Upper lobe of left lung (tissue), 4 donors: ENCODE measurements around the gene IBTK.
"Not testable (repeated sequence)": the region's sequence is repeated elsewhere in the genome, so short reads cannot be mapped to it uniquely, and the experiment has no call there.

Source experiments
- POLR2A ChIP-seq, 4 donors: fragments of 450-650 bp; IDR thresholded peaks; one replicate each; pipeline ENCODE4 v1.5.1; 2016 to 2017; ENCODE audit warnings: antibody characterized with exemption in 4 of 4, mild to moderate bottlenecking in 2 of 4
- POLR2AphosphoS5 ChIP-seq, 2 donors: sonication (generic); formaldehyde crosslinking; IDR thresholded peaks; one replicate each; pipeline ENCODE4 v1.5.1; 2017; ENCODE audit warnings: antibody characterized with exemption in 2 of 2
- TF ChIP-seq, protein P1 (sequence below), 6 experiments: fragments of 450-650 bp in 4 of 6; fragments of 200-600 bp in 2 of 6; sonication (generic) in 2 of 6; IDR thresholded peaks; one replicate each; pipeline ENCODE4 v1.5.1; 2016 to 2019; ENCODE audit warnings: antibody characterized with exemption in 6 of 6

DNA sequence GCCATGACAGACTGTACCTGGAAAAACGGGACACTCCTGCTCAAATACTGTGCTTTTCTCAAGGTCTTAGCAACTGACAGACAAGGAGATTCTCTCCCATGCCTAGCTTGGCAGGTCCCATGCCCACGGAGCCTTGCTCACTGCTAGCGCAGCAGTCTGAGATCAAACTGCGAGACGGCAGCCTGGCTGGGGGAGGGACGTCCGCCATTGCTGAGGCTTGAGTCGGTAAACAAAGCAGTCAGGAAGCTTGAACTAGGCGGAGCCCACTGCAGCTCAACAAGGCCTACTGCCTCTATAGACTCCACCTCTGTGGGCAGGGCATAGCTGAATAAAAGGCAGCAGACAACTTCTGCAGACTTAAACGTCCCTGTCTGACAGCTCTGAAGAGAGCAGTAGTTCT lies 96.4 kb downstream of the IBTK start:
- TF ChIP-seq, protein P1, sequence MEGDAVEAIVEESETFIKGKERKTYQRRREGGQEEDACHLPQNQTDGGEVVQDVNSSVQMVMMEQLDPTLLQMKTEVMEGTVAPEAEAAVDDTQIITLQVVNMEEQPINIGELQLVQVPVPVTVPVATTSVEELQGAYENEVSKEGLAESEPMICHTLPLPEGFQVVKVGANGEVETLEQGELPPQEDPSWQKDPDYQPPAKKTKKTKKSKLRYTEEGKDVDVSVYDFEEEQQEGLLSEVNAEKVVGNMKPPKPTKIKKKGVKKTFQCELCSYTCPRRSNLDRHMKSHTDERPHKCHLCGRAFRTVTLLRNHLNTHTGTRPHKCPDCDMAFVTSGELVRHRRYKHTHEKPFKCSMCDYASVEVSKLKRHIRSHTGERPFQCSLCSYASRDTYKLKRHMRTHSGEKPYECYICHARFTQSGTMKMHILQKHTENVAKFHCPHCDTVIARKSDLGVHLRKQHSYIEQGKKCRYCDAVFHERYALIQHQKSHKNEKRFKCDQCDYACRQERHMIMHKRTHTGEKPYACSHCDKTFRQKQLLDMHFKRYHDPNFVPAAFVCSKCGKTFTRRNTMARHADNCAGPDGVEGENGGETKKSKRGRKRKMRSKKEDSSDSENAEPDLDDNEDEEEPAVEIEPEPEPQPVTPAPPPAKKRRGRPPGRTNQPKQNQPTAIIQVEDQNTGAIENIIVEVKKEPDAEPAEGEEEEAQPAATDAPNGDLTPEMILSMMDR (IDR thresholded peaks at IDR 0.05) = not testable (repeated sequence)
- TF ChIP-seq POLR2AphosphoS5, POLR2A (IDR thresholded peaks at IDR 0.05): not testable (repeated sequence)
